Karpas-422 (cell line): ENCODE measurements around the gene COLEC12. TPM values are rescaled to one million over a fixed set of nuclear protein-coding genes. Genes with fewer than 3 reads are reported as not detected.

ENCODE experiments used
- DNase-seq: peaks from one replicate; pipeline ENCODE4 v3.0.0-alpha.2; 2015
- H2AFZ ChIP-seq: fragments of 200-600 bp; sonication (generic); 2 replicates; pipeline ENCODE4 v1.6.1; 2014; ENCODE audit warnings: antibody characterized with exemption, low read length, mixed read lengths
- H3K27ac ChIP-seq: fragments of 200-600 bp; sonication (generic); 2 replicates; pipeline ENCODE4 v1.5.1; 2014; ENCODE audit warnings: mild to moderate bottlenecking, low read length, moderate library complexity
- H3K27me3 ChIP-seq: fragments of 200-600 bp; sonication (generic); 2 replicates; pipeline ENCODE4 v1.6.1; 2014; ENCODE audit warnings: low read length, mixed read lengths
- H3K36me3 ChIP-seq: fragments of 200-600 bp; sonication (generic); 2 replicates; pipeline ENCODE4 v1.6.1; 2014; ENCODE audit warnings: low read length, mixed read lengths; ENCODE audit not compliant: insufficient read depth
- H3K4me1 ChIP-seq: fragments of 200-600 bp; sonication (generic); 2 replicates; pipeline ENCODE4 v1.6.1; 2014; ENCODE audit warnings: mild to moderate bottlenecking, low read length, mixed read lengths
- H3K4me2 ChIP-seq: fragments of 200-600 bp; sonication (generic); 2 replicates; pipeline ENCODE4 v1.6.1; 2014; ENCODE audit warnings: low read length, low read depth, mild to moderate bottlenecking; ENCODE audit not compliant: poor library complexity, severe bottlenecking
- H3K4me3 ChIP-seq: fragments of 200-600 bp; sonication (generic); 2 replicates; pipeline ENCODE4 v1.5.1; 2014; ENCODE audit warnings: mild to moderate bottlenecking, antibody characterized with exemption, low read length, mixed read lengths
- H3K79me2 ChIP-seq: fragments of 200-600 bp; sonication (generic); 2 replicates; pipeline ENCODE4 v1.6.1; 2014; ENCODE audit warnings: mild to moderate bottlenecking, low read length, mixed read lengths
- H3K9ac ChIP-seq: fragments of 200-600 bp; sonication (generic); 2 replicates; pipeline ENCODE4 v1.6.0; 2014; ENCODE audit warnings: low read length
- H3K9me2 ChIP-seq: fragments of 200-600 bp; sonication (generic), shearing (Covaris generic); replicated peaks from 2 replicates; pipeline ENCODE4 v1.6.0; 2014; ENCODE audit warnings: mild to moderate bottlenecking, low read length, moderate library complexity; ENCODE audit not compliant: insufficient read depth
- H3K9me3 ChIP-seq: fragments of 300-700, 200-600 bp; sonication (generic); 2 replicates; pipeline ENCODE4 v1.6.1; 2014; ENCODE audit warnings: low read length, mixed read lengths
- H4K20me1 ChIP-seq: fragments of 200-600 bp; sonication (generic); 2 replicates; pipeline ENCODE4 v1.6.1; 2014; ENCODE audit warnings: mild to moderate bottlenecking, antibody characterized with exemption, low read length, low read depth; ENCODE audit not compliant: insufficient read depth
- total RNA-seq: library from RNA; depleted of rRNA; stranded (reverse); fragments of >200 nt; shearing (Covaris generic); gene quantifications from 2 replicates; pipeline ENCODE4 v1.2.3, GENCODE V29; 2014; ENCODE audit warnings: low replicate concordance

COLEC12 gene
- total RNA-seq, 1 experiment from 2014 or later: not detected

DNA sequence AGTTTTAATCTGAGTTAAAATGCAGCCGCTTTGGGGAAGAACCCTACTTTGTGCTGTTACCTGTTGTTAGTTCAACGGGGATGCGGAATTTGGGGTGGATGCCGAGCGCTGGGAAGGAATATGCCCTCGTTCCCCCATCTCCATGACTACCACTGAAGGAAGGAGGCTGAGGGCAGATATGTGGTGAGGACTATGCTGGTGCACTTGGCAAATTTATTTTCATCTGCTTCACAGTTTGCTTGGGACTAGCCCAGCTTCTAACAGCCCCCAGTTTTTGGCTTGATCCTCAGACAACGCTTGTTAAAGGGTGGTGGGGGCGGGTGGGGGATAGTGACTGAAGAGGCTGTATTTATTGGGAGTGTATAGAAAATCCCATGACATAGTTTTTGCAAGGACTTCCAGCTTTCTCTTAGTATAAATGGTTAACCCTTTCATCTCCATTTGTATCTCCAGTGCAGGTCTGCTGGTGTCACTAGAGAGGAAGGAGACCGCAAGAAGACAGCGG is 100.8 kb downstream of the COLEC12 start:
- Histone ChIP-seq H3K4me2 (no peak overlapping the region), H4K20me1 (no peaks in the 10 kb centered on the region), H3K27ac (no peak overlapping the region), H3K79me2 (no peaks in the 10 kb centered on the region), H3K9ac (no peak overlapping the region), H3K36me3 (no peaks in the 10 kb centered on the region), H3K9me2 (no peaks in the 10 kb centered on the region), H2AFZ (no peak overlapping the region), H3K4me3 (no peak overlapping the region), H3K27me3 (no peaks in the 10 kb centered on the region), H3K9me3 (no peaks in the 10 kb centered on the region), H3K4me1 (no peaks in the 10 kb centered on the region)
- DNase-seq: no peak

- Histone ChIP-seq H3K9me2 (no peaks in the 10 kb centered on the region), H3K79me2 (no peaks in the 10 kb centered on the region), H3K4me2 (no peak overlapping the region), H4K20me1 (no peaks in the 10 kb centered on the region), H3K27ac (no peak overlapping the region), H3K4me1 (no peaks in the 10 kb centered on the region), H2AFZ (no peak overlapping the region), H3K36me3 (no peaks in the 10 kb centered on the region), H3K9me3 (no peaks in the 10 kb centered on the region), H3K27me3 (no peaks in the 10 kb centered on the region), H3K9ac (no peak overlapping the region), H3K4me3 (no peak overlapping the region)
- no peak for DNase-seq
Observed at GRCh38 chr18:398935-399630, 101.4 kb downstream of the COLEC12 start.

DNA sequence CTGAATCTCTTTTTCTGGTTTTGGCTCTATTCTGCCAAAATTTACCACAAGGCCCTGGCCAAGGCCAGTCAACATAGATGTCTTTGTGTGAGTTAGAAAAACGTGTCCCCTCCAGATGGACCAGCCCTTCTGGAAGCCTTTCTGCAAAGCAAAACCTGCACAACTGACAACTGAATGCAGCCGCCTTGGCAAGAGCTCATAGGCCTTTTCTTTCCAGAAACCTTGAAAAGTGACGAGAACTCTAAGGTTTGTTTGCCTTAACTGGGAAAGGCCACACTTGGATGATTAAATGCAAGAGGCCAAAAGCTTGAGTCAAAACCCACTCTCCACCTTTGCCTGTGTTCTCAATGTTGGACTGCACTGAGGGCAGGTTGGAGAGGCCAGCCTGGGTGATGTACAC is 103.9 kb downstream of the COLEC12 start:
- no peaks in the 10 kb centered on the region for H3K4me1 ChIP-seq
- no peak overlapping the region for H3K27ac ChIP-seq
- H3K36me3 ChIP-seq: no peaks in the 10 kb centered on the region
- no peak overlapping the region for H3K9ac ChIP-seq
- H4K20me1 ChIP-seq: no peaks in the 10 kb centered on the region
- H3K79me2 ChIP-seq: no peaks in the 10 kb centered on the region
- no peak overlapping the region for H2AFZ ChIP-seq
- no peaks in the 10 kb centered on the region for H3K9me3 ChIP-seq
- H3K27me3 ChIP-seq: 0 out of 2 replicates have a peak, but pooled peaks cover 3% of the 10 kb centered on the region
- DNase-seq: no peak
- no peak overlapping the region for H3K4me2 ChIP-seq
- H3K9me2 ChIP-seq: no peaks in the 10 kb centered on the region
- no peak overlapping the region for H3K4me3 ChIP-seq

- 0 out of 2 replicates have a peak, but pooled peaks cover 3% of the 10 kb centered on the region for H3K27me3 ChIP-seq
- no peaks in the 10 kb centered on the region for H4K20me1 ChIP-seq
- no peaks in the 10 kb centered on the region for H3K4me1 ChIP-seq
- no peak overlapping the region for H3K4me2 ChIP-seq
- H3K9ac ChIP-seq: no peak overlapping the region
- no peaks in the 10 kb centered on the region for H3K9me3 ChIP-seq
- no peaks in the 10 kb centered on the region for H3K79me2 ChIP-seq
- no peaks in the 10 kb centered on the region for H3K9me2 ChIP-seq
- no peak overlapping the region for H3K27ac ChIP-seq
- DNase-seq: no peak
- H2AFZ ChIP-seq: no peak overlapping the region
- H3K4me3 ChIP-seq: no peak overlapping the region
- no peaks in the 10 kb centered on the region for H3K36me3 ChIP-seq
Observed at GRCh38 chr18:396251-396555, 104.3 kb downstream of the COLEC12 start.

DNA sequence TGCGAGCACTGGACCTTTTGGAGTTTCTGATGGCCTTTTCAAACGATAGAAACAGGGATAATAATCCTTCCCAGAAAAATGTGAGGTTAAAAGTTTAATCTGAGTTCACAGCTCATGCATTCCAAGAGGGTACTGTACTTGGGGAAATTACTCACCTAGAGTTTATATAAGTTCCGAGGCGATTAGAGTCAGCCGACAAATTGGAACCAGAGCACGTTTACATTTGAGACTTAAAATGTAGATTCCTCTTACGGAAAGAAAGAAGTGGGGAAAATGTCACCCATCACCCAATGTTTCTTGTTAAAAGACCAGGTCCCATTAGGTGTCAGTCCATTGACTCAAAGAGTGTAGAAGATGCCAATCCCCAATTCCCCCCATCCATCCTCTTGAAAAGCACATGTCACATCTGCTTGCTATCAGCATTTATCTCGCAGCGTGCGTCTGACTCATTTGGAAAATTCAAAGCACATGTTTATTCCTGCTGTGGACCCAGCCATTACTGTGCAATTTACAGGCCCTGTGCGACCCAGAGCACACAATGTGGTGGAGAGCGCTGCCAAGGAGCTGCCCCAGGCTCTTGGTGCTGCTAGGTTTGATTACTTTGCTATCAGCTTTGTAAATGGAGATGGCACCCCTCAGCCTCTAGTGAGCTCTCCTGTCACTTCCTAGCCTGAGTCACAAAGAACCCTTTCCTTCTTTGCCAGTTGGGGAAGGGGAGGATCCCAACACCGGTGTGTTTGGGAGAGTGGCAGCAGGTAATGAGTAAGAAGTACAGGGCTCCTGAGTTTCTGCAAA is 104.8 kb downstream of the COLEC12 start:
- H4K20me1 ChIP-seq: no peaks in the 10 kb centered on the region
- no peak overlapping the region for H2AFZ ChIP-seq
- H3K27me3 ChIP-seq: 0 out of 2 replicates have a peak, but pooled peaks cover 3% of the 10 kb centered on the region
- no peaks in the 10 kb centered on the region for H3K4me1 ChIP-seq
- H3K9me3 ChIP-seq: no peaks in the 10 kb centered on the region
- no peaks in the 10 kb centered on the region for H3K79me2 ChIP-seq
- no peaks in the 10 kb centered on the region for H3K36me3 ChIP-seq
- no peak overlapping the region for H3K4me2 ChIP-seq
- H3K27ac ChIP-seq: no peak overlapping the region
- H3K9ac ChIP-seq: no peak overlapping the region
- H3K9me2 ChIP-seq: no peaks in the 10 kb centered on the region
- no peak overlapping the region for H3K4me3 ChIP-seq
- DNase-seq: no peak

- H3K4me3 ChIP-seq: no peak overlapping the region
- no peak overlapping the region for H2AFZ ChIP-seq
- H3K79me2 ChIP-seq: no peaks in the 10 kb centered on the region
- no peak overlapping the region for H3K4me2 ChIP-seq
- H3K9me3 ChIP-seq: no peaks in the 10 kb centered on the region
- H3K9ac ChIP-seq: no peak overlapping the region
- no peaks in the 10 kb centered on the region for H3K9me2 ChIP-seq
- no peak overlapping the region for H3K27ac ChIP-seq
- no peaks in the 10 kb centered on the region for H4K20me1 ChIP-seq
- H3K36me3 ChIP-seq: no peaks in the 10 kb centered on the region
- no peaks in the 10 kb centered on the region for H3K4me1 ChIP-seq
- H3K27me3 ChIP-seq: 0 out of 2 replicates have a peak, but pooled peaks cover 3% of the 10 kb centered on the region
- DNase-seq: no peak
Observed at GRCh38 chr18:394987-395362, 105.5 kb downstream of the COLEC12 start.

GRCh38 chr18:394262-394986 is 106.1 kb downstream of the COLEC12 start:
- Histone ChIP-seq H3K27ac (no peak overlapping the region), H3K79me2 (no peaks in the 10 kb centered on the region), H4K20me1 (no peaks in the 10 kb centered on the region), H3K9me2 (no peaks in the 10 kb centered on the region), H3K4me1 (no peaks in the 10 kb centered on the region), H3K9ac (no peak overlapping the region), H3K36me3 (no peaks in the 10 kb centered on the region), H2AFZ (no peak overlapping the region), H3K9me3 (no peaks in the 10 kb centered on the region), H3K4me3 (no peak overlapping the region), H3K4me2 (no peak overlapping the region), H3K27me3 (0 out of 2 replicates have a peak, but pooled peaks cover 3% of the 10 kb centered on the region)
- no peak for DNase-seq

DNA sequence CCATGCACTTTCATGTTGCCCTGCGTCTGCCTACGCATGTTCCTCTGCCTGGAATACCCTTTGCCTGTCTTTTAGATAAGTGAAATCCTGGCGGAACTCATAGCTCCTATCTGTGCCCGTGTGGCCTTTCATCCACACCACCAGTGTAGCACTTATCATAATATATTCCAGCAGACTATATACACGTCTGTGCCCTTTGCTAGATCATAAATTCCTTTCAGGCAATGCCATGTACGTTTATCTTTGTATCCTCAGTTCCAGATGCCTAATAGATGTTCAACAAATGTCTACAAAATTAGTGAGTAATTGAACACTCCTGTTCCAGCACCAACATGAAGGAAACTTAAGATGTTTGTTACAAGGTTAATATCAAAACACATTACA is 106.9 kb downstream of the COLEC12 start:
- no peak overlapping the region for H2AFZ ChIP-seq
- H3K4me3 ChIP-seq: no peak overlapping the region
- no peak overlapping the region for H3K4me2 ChIP-seq
- 0 out of 2 replicates have a peak, but pooled peaks cover 3% of the 10 kb centered on the region for H3K27me3 ChIP-seq
- H4K20me1 ChIP-seq: no peaks in the 10 kb centered on the region
- no peaks in the 10 kb centered on the region for H3K36me3 ChIP-seq
- H3K4me1 ChIP-seq: no peaks in the 10 kb centered on the region
- no peaks in the 10 kb centered on the region for H3K9me2 ChIP-seq
- H3K79me2 ChIP-seq: no peaks in the 10 kb centered on the region
- no peaks in the 10 kb centered on the region for H3K9me3 ChIP-seq
- H3K27ac ChIP-seq: no peak overlapping the region
- H3K9ac ChIP-seq: no peak overlapping the region
- DNase-seq: no peak
